Stimulated activated CD8-positive, alpha-beta memory T cell treated with anti-CD3 and anti-CD28 coated beads, Interleukin-4, amount 100 ng/mL, for 1 hour (primary cell): ENCODE measurements around the gene MZT2A.
"Not testable (repeated sequence)": the region's sequence is repeated elsewhere in the genome, so short reads cannot be mapped to it uniquely, and the experiment has no call there.

Experiments
- DNase-seq, 2 donors: peaks; one replicate each; pipeline ENCODE4 v3.0.0-alpha.2; 2020; ENCODE audit warnings: low read depth in 2 of 2, low spot score in 1 of 2

The MZT2A gene, protein sequence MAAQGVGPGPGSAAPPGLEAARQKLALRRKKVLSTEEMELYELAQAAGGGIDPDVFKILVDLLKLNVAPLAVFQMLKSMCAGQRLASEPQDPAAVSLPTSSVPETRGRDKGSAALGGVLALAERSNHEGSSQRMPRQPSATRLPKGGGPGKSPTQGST

DNA sequence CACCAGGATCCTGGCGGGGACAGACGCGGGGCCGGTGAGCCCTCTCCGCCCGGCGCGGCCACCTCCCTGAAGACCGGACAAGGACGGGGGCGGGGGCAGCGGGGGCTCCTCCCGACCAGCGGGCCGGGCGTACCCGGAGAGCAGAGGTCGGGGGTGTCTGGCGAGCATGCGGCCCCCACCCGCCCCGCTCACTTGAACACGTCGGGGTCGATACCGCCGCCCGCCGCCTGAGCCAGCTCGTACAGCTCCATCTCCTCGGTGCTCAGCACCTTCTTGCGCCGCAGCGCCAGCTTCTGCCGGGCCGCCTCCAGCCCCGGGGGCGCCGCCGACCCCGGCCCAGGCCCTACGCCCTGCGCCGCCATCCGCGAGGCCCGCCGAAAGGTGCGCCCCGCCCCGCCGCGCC lies at the start of gene MZT2A:
MZT2A (minus strand) TSS at position 383 of the 403 bp plus-strand sequence; CDS start at position 362, 21 bp downstream.
- DNase-seq = not testable (repeated sequence)

DNA sequence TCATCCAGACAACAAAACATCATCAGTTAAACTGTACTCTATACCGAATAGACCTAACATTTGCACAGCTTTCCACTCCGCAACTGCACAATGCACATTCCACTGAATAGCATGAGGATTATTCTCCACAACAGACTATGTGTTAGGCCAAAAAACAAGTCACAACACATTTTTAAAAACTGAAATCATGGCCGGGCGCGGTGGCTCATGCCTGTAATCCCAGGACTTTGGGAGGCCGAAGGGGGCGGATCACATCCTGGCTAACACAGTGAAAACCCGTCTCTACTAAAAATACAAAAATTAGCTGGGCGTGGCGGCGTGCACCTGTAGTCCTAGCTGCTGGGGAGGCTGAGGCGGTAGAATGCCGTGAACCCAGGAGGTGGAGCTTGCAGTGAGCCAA lies 46.7 kb upstream of the MZT2A start:
- DNase-seq = not testable (repeated sequence)

DNA sequence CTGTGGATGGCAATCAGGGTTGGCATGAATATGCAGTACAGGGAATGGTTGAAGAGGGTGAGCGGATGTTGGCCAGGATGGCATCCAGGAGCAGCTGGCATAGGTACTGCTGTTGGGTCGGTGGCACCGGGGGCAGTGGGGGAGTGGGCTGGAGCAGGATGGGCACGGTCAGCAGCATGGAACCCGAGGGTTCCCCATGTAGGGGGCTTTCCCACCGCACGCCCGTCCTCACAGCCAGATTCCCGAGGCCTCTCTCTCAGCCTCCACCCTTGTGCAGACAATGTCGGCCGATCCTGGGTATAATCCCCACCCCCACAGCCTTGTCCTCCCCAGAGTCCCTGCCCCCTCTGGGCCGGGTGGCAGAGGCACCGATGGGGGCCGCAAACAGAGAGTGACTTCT lies 44.6 kb upstream of the MZT2A start:
- DNase-seq = not testable (repeated sequence)

DNA sequence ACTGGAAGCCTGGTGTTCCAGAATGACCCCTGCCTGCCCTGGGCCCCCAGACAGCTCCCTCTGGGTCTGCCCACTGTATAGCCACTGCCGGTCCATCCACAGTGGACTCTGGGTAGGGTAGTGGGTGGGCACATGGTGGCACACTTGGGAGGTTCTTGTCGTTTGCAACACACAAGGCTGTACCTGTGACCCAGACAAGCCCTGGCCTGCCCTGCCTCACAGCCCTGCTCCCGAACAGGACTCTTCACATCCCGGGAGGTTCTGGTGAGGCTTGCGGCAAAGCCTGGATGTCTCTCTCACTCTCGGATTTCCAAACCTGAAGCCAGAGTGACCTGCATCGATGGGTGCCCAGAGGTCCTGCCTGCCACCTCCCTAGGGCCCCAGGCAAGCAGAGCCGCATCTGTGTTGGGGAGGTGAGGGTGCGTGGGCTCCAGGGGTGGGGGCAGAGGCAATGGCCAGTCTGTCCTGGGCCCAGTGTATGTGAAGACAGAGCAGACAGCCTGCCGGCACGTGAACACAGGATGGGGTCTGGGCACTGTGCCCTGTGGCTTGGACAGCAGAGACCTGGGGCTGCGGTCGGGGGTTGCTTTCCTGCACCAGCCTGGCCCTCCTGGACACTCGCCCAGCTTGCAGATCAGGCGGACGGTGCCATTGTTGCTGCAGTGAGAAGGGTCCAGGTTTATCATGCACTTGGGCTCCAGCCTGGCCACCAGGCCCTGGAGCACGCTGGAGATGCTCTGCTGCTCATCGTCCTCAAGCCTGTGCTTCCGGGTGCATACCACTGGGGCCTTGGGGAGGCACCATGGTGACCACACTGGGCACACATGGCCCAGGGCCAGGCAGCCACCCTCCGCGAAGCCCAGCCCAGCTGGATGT lies 44.0 kb upstream of the MZT2A start:
- DNase-seq = not testable (repeated sequence)

DNA sequence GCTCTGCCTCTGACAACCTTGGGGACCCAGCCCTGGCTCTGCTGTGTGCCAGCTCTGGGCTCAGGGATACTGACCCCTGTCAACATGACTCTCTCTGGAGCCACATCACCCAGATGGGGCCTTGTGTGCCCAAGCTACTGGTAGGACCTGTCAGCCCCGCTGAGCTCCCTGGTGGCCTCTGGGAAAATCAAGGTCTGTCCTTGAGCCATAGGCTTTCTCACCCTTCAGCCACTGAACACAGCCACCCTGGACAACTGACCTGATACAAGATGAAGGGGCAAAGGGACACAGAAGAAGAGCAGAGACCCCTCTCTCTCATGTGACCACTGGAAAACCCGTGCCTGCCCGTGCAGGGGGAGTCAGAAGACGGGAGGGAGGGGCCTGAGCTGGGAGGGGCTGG lies 43.3 kb upstream of the MZT2A start:
- DNase-seq = no peak

DNA sequence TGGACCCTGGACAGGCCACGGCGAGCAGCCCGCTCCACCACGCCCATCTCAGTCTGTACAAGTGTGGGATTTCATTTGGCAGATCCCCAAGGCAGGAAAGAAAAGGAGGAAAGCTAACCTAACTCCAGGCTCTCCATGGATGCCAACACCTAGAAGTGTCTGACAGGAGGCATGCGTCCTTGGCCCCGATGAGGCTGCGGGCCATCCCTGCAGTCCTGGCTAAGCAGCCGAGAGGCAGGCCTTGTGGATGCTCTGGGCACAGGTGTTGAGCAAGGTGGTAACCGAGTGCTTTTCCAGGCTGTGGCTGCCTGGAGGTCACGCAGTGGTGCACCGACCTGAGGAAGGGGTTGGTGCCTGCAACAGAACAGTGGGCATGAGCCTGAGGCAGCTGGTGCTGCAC lies 42.8 kb upstream of the MZT2A start:
- DNase-seq = not testable (repeated sequence)

DNA sequence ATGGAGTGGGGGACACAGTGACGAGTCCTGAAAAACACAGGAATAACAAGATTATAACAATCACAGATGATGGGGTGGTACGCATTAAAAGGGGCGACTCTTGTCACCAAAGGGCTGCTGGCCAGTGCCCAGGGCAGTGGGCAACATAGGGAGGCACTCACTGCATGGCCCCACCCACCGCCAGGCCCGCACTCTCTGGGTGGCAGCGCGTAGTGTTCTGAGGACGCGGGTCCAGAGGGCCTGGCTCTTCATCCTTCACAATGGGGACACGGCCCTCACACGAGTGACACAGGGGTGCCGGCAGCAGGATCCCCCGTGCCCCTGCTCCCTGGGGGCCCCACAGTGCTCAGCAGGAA lies 42.1 kb upstream of the MZT2A start:
- DNase-seq = not testable (repeated sequence)

DNA sequence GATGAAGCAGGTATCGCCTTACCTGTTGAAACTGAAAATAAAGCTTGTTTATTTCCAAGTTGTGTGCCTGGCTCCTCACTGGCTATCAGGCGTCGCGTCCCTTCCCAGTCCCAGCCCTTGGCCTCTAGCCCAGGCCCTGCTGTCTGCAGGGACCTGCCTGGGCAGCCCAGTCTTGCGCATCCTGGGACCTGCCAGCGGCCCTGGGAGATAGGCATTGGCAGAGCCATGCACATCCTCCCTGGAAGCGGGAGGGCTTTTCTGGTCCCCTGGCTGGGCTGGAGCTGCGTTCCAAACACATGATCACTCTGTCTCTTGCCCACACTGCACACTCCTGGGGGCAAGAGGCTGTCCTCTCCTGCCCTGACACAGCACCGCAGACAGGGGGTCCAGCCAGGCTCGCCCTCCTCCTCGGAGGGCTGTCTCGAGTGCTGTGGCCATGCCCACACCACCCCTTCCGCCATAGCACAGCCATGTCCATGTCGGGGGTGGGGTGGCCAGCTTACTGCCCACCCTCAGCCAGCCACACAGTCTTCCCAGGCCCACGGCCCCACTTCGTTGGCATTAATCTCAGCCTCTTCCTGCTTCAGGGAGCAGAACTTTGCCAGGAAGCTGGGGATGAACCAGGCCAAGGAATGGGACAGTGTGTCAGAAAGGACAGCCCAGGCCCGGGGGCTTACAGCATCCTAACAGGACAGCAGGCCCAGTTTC lies 41.6 kb upstream of the MZT2A start:
- not testable (repeated sequence) for DNase-seq

DNA sequence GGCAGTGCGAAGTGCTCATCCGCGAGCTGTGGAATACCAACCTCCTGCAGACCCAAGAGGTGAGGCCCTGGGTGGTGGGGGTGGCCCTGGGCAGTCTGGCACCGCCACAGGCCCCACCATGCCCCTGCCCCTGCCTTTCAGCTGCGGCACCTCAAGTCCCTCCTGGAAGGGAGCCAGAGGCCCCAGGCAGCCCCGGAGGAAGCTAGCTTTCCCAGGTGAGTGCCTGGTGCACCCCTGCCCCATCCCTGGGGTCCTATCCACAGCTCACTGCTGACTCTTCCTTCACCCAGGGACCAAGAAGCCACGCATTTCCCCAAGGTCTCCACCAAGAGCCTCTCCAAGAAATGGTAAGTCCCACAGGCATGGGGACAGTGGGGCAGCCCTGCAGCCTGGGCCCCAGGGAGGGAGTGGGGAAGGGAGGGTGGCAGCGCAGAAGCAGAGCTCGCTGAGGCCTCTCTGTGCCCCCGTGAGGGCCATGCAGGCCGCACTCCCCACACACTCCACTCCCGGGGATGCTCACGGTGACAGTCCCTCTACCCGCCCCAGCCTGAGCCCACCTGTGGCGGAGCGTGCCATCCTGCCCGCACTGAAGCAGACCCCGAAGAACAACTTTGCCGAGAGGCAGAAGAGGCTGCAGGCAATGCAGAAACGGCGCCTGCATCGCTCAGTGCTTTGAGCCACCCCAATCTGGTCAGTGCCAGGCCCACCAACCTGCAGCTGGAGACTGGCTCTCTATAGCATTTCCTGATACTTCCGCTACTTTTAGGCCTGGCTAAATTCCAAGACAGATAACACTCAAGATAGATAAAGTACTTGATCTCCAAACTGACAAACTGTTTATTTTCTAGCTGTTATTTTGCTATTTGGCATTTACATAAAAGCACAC lies 40.8 kb upstream of the MZT2A start:
- DNase-seq = not testable (repeated sequence)

DNA sequence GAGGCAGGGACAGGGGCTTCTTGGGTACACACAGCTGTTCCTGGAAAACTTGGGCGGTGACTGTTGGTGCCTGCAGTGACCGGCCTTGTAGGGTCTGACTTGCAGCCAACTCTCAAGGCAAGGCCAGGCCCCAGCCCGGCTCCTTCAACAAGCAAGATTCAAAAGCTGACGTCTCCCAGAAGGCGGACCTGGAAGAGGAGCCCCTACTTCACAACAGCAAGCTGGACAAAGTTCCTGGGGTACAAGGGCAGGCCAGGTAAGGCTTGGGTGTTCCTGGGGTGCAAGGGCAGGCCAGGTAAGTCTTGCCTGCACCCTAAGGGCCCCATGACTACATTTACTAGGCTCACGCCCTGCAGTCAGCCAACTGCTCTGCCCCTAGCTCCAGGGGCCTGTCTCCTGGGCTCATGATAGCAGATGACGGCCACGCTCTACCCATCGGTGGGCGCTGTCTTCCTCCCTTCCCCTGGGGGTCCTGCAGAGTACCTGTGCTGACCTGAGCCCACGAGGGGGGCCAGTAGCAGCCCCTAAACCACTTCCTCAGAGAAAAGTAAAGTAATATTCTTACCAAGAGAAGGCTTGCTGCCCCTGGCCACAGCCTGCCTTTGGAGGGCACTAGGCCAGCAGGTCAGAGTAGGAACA lies 39.5 kb upstream of the MZT2A start:
- not testable (repeated sequence) for DNase-seq

DNA sequence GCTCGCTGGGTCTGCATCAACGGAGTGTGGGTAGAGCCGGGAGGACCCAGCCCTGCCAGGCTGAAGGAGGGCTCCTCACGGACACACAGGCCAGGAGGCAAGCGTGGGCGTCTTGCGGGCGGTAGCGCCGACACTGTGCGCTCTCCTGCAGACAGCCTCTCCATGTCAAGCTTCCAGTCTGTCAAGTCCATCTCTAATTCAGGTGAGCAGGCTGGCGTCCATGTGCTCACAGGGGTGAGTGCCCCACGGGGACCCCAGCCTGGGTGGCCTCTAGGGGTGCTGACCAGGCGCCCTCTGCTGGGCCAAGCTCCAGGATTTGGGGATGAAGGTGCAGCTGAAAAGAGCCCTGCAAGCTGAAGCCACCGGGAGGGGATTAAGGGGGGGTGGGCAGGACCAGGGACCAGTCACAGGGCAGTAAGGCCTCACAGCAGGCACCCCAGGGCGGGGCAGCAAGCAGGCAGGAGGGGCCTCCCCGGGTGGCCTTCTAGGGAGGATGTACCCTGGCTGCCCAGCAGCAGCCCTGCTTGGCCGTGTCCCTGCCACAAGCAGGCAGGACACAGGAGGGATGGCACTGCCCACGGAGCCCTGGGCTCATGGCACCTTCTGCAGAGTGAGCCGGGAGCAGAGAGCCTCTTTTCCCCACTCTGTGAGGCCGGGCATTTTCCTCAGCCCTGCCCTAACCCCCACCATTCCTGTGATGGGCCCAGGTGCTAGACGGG lies 38.6 kb upstream of the MZT2A start:
- DNase-seq = not testable (repeated sequence)

DNA sequence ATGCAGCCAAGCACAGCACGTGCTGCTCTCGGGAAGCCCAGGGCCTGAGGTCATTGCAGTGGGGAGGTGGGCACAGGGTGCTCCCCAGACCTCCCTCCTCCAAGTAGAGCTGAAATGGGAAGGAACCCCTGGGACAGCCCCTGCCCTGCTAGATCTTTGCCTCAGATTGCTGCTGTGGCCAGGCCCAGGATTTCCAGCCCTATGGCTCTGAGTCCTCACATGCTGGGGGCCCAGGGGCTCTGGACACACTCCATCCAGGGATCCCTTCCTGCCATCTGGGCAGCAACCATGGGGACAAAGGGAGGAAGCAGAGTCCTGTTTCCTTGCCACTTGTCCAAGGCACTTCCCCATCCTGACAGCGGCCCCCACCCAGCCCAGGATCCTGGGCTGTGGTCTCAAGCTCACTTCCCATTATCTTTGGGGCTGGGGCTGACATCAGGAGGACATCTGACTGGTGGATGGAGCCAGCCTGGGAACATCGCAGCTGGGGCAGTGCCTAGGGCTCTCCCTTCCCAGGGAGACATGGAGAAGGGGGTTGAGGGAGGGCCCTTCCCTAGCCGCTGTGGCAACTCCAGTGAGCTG lies 37.8 kb upstream of the MZT2A start:
- not testable (repeated sequence) for DNase-seq

DNA sequence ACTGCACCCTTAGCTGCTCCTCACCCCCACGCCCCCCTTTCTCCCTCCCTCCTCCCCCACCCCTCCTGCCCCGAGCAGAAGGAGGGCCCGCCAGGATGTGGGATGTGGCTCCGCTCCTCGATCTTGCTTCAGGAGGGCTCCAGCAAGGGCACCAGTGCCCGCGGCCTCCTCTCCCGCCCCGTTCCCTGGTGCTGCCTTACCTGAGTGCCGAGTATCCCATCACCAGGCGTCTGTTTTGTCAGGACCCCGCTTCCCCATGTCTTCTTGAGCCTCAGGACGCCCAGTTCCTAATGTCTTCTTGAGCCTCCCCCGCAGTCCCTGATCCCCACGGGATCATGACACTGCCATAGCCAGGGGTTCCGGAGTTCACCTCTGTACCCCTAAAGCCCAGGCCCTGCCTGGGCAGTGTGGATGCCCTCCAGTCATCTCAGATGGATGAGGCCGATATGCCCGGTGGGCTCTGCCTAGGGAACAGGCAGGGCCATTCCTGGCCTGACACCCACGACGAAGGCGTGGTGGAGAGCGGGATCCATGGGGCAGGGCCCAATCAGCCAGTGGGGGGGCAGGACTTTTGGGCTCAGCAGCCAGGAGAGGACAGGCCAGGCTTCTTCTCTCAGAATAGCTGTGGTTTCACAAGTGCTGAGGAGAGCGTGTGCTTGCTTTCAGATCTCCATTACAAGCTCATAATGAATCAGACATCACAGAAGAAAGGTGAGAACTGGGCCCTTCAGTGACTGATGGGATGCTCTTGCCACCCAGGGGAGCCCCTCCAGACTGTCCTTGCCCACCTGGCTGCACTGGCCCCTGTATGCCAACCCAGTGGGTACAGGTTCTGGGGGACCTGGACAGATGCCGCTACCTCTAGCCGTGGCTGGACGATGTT lies 37.0 kb upstream of the MZT2A start:
- DNase-seq = not testable (repeated sequence)

DNA sequence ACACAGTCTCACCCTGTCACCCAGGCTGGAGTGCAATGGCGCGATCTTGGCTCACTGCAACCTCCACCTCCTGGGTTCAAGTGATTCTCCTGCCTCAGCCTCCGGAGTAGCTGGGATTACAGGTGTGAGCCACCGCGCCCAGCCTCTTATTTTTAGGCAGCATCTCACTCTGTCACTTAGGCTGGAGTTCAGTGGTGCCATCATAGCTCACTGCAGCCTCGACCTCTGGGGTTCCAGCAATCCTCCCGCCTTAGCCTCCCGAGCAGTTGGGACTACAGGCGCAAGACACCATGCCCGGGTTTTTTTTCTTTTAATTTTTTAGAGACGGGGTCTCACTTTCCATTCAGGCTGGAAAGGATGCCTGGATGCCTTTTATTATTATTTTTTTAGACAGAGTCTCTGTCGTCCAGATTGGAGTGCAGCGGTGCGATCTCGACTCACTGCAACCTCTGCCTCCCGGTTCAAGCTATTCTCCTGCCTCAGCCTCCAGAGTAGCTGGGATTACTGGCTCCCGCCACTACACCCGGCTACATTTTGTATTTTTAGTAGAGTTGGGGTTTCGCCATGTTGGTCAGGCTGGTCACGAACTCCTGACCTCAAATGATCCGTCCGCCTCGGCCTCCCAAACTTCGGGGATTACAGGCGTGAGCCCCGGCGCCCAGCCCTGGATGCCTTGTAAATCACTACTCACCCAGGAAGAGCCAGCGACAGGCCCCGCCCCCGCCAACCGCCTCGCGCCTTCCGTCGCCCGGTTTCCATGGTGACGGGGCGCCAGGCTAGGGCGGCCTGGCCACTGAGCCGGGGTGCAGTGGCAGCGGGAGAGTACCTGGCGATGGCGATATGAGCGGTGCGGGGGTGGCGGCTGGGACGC lies 35.2 kb upstream of the MZT2A start, which contains the start of gene CCDC74A:
CCDC74A (plus strand) TSS at position 758 of the 871 bp plus-strand sequence; CDS start at position 841, 83 bp downstream.
- DNase-seq = peak; percentile 35 to 64

DNA sequence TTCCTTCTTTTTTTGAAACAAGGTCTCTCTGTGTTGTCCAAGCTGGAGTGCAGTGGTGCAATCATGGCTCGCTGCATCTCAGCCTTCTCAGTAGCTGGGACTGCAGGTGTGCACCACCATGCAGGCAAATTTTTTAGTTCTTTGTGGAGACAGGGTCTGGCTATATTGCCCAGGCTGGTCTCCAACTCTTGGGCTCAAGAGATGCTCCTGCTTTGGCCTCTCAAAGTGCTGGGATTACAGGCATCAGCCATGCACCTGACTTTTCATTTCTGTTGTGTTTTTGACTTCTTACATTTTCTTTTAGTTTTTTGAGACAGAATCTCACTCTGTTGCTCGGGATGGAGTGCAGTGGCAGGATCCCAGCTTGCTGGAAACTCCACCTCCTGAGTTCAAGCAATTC lies 33.1 kb upstream of the MZT2A start:
- not testable (repeated sequence) for DNase-seq

DNA sequence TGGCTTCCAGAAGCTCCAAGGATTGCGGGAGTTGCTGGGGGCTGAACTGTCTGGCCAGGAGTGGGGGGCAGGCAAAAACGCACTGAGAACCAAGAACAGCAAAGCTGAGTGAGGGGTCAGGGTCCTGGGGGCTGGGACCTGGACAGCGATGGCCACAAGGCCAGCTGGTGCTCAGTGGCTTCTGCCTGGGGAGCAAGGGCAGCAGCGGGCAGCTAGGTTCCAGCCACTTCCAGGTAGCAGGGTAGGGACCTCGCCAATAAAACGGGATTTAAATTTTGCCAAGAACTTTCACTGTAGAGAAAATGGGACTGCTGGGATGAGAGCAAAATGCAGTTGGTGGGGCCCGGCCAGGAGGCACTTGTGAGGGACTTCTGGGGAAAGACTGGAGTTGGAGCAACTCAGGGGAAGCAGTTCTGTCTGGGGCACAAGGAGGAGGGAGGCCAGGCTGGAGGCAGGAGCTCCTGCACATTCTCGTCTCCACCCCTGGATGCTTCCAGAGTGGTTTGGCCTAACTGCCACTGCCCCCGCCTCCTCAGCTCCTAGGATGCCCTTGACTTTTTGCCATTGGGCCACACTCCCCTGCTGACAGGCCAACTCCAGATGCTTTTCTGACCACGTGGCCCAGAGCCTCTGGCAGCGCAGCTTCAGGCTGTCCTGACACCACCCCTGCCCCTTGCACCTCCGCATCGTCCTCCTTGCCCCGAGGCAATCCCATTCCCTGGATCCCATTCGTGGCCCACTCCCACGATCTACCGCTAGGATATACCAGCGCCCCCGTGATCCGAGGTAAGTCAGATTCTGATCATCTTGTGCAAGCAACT lies 30.0 kb upstream of the MZT2A start:
- DNase-seq = no peak
